Uterus (tissue), 4 donors: ENCODE data around the gene ZNF587. TPM values are rescaled to one million over a fixed set of nuclear protein-coding genes. Genes with fewer than 3 reads are reported as not detected.
"Not testable (repeated sequence)": the region's sequence is repeated elsewhere in the genome, so short reads cannot be mapped to it uniquely, and the experiment has no call there.

ENCODE experiments used
- DNase-seq, 2 donors: peaks; one replicate each; pipeline ENCODE4 v3.0.0-alpha.2; 2019 to 2020
- H3K27ac ChIP-seq, 2 donors: fragments of 200-600 bp; sonication (generic); 1 replicate in 1 of 2; 2 replicates in 1 of 2; pipeline ENCODE4 v1.5.1; 2016 to 2018
- H3K27me3 ChIP-seq, 2 donors: fragments of 200-600 bp; sonication (generic); one replicate each; pipeline ENCODE4 v1.5.1; 2018 to 2019; ENCODE audit warnings: control low read depth in 1 of 2
- H3K36me3 ChIP-seq, 2 donors: fragments of 200-600 bp; sonication (generic); one replicate each; pipeline ENCODE4 v1.5.1; 2019; ENCODE audit warnings: control low read depth in 1 of 2
- H3K4me1 ChIP-seq, 2 donors: fragments of 200-600 bp; sonication (generic); one replicate each; pipeline ENCODE4 v1.5.1; 2018 to 2019; ENCODE audit warnings: control low read depth in 1 of 2
- H3K4me3 ChIP-seq, 2 donors: fragments of 200-600 bp; sonication (generic); 1 replicate in 1 of 2; 2 replicates in 1 of 2; pipeline ENCODE4 v1.5.1; 2018 to 2019; ENCODE audit warnings: mild to moderate bottlenecking in 1 of 2
- H3K9me3 ChIP-seq, 2 donors: fragments of 200-600 bp; sonication (generic); one replicate each; pipeline ENCODE4 v1.5.1; 2019; ENCODE audit warnings: control low read depth in 1 of 2
- POLR2A ChIP-seq, 2 donors: fragments of 450-650 bp; IDR thresholded peaks; one replicate each; pipeline ENCODE4 v1.6.1; 2016; ENCODE audit warnings: antibody characterized with exemption in 2 of 2, mild to moderate bottlenecking in 1 of 2, moderate library complexity in 1 of 2
- intact Hi-C: fragments of 100-400 bp; cut with DNase I; formaldehyde crosslinking; loops from one replicate; pipeline ENCODE4 v1.15.1; 2023; ENCODE audit warnings: low total_unique reads
- total RNA-seq, 4 donors: library from RNA; depleted of rRNA in 3 of 4; stranded (reverse); fragments of >200 nt in 3 of 4; gene quantifications; one replicate each; pipeline versions ENCODE4 v1.1.0 to v1.2.4, GENCODE V29; 2014 to 2023
- TF ChIP-seq, protein P1 (sequence below), 4 experiments: fragments of 200-600 bp in 2 of 4; fragments of 450-650 bp in 2 of 4; sonication (generic) in 2 of 4; IDR thresholded peaks; one replicate each; pipeline ENCODE4 v1.5.1; 2016 to 2019; ENCODE audit warnings: antibody characterized with exemption in 4 of 4, mild to moderate bottlenecking in 2 of 4, moderate library complexity in 1 of 4
- donor health status: DM: yes; HTN: yes; CAD: no.

The ZNF587 gene
- total RNA-seq, 4 donors from 2014 or later = 21.3 to 80.0 (median 39.6) TPM

DNA sequence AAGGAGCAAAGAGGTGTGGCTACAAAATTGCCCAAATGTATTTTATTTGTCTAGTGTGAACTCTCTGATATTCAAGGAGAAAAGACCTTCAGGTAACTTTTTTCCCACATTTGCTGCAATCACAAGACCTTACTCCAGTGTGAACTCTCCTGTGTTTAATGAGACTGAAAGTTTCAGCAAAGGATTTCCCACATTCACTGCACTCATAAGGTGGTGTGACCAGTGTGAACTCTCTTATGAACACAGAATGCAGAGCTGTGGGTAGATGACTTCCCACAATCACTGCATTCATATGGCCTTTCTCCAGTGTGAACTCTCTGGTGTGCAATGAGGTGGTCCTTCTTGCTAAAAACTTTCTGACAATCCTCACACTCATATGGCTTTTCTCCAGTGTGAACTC, 22.8 kb downstream of the ZNF587 start:
- Histone ChIP-seq H3K4me3 (no peak overlapping the region), H3K36me3 (no peaks in the 10 kb centered on the region), H3K9me3 (peaks cover 0 to 65% of the 10 kb centered on the region in 2 donors), H3K4me1 (no peaks in the 10 kb centered on the region), H3K27ac (no peak overlapping the region), H3K27me3 (no peaks in the 10 kb centered on the region)
- no peak for DNase-seq
- intact Hi-C loops = no loop called here
- no peak for TF ChIP-seq POLR2A (IDR thresholded peaks at IDR 0.05)
- TF ChIP-seq, protein P1, sequence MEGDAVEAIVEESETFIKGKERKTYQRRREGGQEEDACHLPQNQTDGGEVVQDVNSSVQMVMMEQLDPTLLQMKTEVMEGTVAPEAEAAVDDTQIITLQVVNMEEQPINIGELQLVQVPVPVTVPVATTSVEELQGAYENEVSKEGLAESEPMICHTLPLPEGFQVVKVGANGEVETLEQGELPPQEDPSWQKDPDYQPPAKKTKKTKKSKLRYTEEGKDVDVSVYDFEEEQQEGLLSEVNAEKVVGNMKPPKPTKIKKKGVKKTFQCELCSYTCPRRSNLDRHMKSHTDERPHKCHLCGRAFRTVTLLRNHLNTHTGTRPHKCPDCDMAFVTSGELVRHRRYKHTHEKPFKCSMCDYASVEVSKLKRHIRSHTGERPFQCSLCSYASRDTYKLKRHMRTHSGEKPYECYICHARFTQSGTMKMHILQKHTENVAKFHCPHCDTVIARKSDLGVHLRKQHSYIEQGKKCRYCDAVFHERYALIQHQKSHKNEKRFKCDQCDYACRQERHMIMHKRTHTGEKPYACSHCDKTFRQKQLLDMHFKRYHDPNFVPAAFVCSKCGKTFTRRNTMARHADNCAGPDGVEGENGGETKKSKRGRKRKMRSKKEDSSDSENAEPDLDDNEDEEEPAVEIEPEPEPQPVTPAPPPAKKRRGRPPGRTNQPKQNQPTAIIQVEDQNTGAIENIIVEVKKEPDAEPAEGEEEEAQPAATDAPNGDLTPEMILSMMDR (IDR thresholded peaks at IDR 0.05) = no peak

GRCh38 chr19:57873883-57874799, 24.5 kb downstream of the ZNF587 start:
- H3K4me1 ChIP-seq, H3K36me3 ChIP-seq, H3K4me3 ChIP-seq, intact Hi-C loops, H3K27me3 ChIP-seq, H3K27ac ChIP-seq, DNase-seq: not testable (repeated sequence)
- peaks cover 0 to 51% of the 10 kb centered on the region in 2 donors for H3K9me3 ChIP-seq

GRCh38 chr19:57886046-57886445, 36.4 kb downstream of the ZNF587 start:
- no peak overlapping the region for H3K27ac ChIP-seq
- no peak for DNase-seq
- intact Hi-C loops = no loop called here
- no peak overlapping the region for H3K4me3 ChIP-seq
- H3K9me3 ChIP-seq = no peaks in the 10 kb centered on the region
- TF ChIP-seq POLR2A (IDR thresholded peaks at IDR 0.05) = no peak
- TF ChIP-seq, protein P1 (IDR thresholded peaks at IDR 0.05) = no peak
- no peaks in the 10 kb centered on the region for H3K27me3 ChIP-seq
- no peaks in the 10 kb centered on the region for H3K36me3 ChIP-seq
- H3K4me1 ChIP-seq = no peaks in the 10 kb centered on the region

GRCh38 chr19:57887195-57887941, 37.7 kb downstream of the ZNF587 start:
- Histone ChIP-seq H3K27me3 (no peaks in the 10 kb centered on the region), H3K36me3 (no peaks in the 10 kb centered on the region), H3K4me3 (no peak overlapping the region), H3K4me1 (no peaks in the 10 kb centered on the region), H3K9me3 (no peaks in the 10 kb centered on the region), H3K27ac (no peak overlapping the region)
- no peak for DNase-seq
- intact Hi-C loops = no loop called here
- TF ChIP-seq, protein P1 (IDR thresholded peaks at IDR 0.05) = no peak
- TF ChIP-seq POLR2A (IDR thresholded peaks at IDR 0.05) = no peak

DNA sequence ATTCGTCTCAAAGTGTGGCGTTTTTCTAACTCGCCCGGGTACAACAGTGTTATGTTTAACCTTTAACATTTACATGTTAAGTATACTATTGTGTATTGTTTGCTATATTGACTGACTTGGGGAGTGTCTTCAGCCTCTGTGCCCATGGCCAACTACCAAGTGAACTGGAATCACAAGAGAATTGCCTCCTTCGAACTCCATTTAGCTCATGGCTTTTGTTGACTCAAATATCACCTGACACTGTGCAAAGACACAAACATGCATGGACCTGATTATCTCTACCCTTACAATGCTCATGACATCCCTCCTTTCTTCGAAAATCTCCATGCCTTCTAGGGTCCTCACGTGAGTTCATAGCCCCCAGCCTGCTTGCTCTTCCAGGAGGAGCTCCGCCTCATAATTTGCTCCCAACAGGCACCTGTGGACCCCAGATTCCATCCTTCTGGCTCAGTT, 38.5 kb downstream of the ZNF587 start:
- H3K36me3 ChIP-seq = no peaks in the 10 kb centered on the region
- no peaks in the 10 kb centered on the region for H3K27me3 ChIP-seq
- no peak for TF ChIP-seq POLR2A (IDR thresholded peaks at IDR 0.05)
- TF ChIP-seq, protein P1 (IDR thresholded peaks at IDR 0.05) = no peak
- no peaks in the 10 kb centered on the region for H3K9me3 ChIP-seq
- DNase-seq = no peak
- intact Hi-C loops = no loop called here
- H3K27ac ChIP-seq = no peak overlapping the region
- no peaks in the 10 kb centered on the region for H3K4me1 ChIP-seq
- H3K4me3 ChIP-seq = peak overlapping the region; percentile 38 to 42
